ENCODE results near the gene MBTPS1. TPM values are rescaled to one million over a fixed set of nuclear protein-coding genes. Genes with fewer than 3 reads are reported as not detected.
A peak's percentile ranks its signal among the peaks of the same experiment; 100 is the strongest.

The MBTPS1 gene
- polyA plus RNA-seq, 3 donors = 26.4 to 73.8 (median 28.0) TPM

- no peak overlapping the region for H3K27ac ChIP-seq (ENCODE audit: low read depth in 1 of 2, low read length in 2 of 2)
- H2AFZ ChIP-seq (ENCODE audit: insufficient read depth, low read depth, low read length, poor library complexity, severe bottlenecking) = no peak overlapping the region
- H3K79me2 ChIP-seq (ENCODE audit: insufficient read depth, low read length) = no peaks in the 10 kb centered on the region
- Mint-ChIP-seq H3K27me3 (ENCODE audit: low read depth in 3 of 3) (peaks cover 20 to 22% (median 20%) of the 10 kb centered on the region in 3 donors), H3K36me3 (peaks cover 31 to 46% of the 10 kb centered on the region in 2 donors), H3K9me3 (peaks cover 0 to 6% (median 2%) of the 10 kb centered on the region in 7 donors), H3K27ac (peak overlapping the region in 3 of 7 donors; percentile 35 to 77 (median 55)), H3K4me3 (no peak overlapping the region), H3K4me1 (no peaks in the 10 kb centered on the region)
- no peak for TF ChIP-seq CTCF (IDR thresholded peaks at IDR 0.05)
- H3K27me3 ChIP-seq (ENCODE audit: control insufficient read depth in 2 of 2, insufficient read depth in 2 of 2, low read length in 2 of 2) = peaks cover 0 to 23% of the 10 kb centered on the region in 2 donors
- no peak overlapping the region for H3K9ac ChIP-seq (ENCODE audit: insufficient read depth, low read length, poor library complexity, severe bottlenecking)
- no peak overlapping the region for H3K4me2 ChIP-seq (replicated peaks; ENCODE audit: extremely low read depth, low read length, poor library complexity, severe bottlenecking)
- intact Hi-C loops (cut with micrococcal nuclease) = no loop called here
- H3K4me3 ChIP-seq (replicated peaks in 1 of 3; ENCODE audit: low read depth in 2 of 3, low read length in 3 of 3) = no peak overlapping the region
- no peaks in the 10 kb centered on the region for H3K4me1 ChIP-seq (ENCODE audit: control insufficient read depth in 1 of 2, insufficient read depth in 2 of 2, low read length in 2 of 2)
- no peak for DNase-seq
- H4K20me1 ChIP-seq (ENCODE audit: insufficient read depth, low read length) = peaks cover 8% of the 10 kb centered on the region
- no peaks in the 10 kb centered on the region for H3K9me3 ChIP-seq (replicated peaks in 1 of 2; ENCODE audit: control insufficient read depth in 1 of 2, insufficient read depth in 1 of 2, low read length in 2 of 2)
- 95% methylated on average over 7 of the region's 7 CpGs for WGBS (ENCODE audit: insufficient coverage)
- H3K36me3 ChIP-seq (replicated peaks in 1 of 2; ENCODE audit: control insufficient read depth in 1 of 2, insufficient read depth in 2 of 2, low read length in 2 of 2) = peaks cover 26 to 42% of the 10 kb centered on the region in 2 donors
Observed at GRCh38 chr16:84048270-84048669, 68.5 kb downstream of the MBTPS1 start.

- H3K4me3 Mint-ChIP-seq = no peak overlapping the region
- Histone ChIP-seq H2AFZ (ENCODE audit: insufficient read depth, low read depth, low read length, poor library complexity, severe bottlenecking) (no peak overlapping the region), H3K9me3 (replicated peaks in 1 of 2; ENCODE audit: control insufficient read depth in 1 of 2, insufficient read depth in 1 of 2, low read length in 2 of 2) (no peaks in the 10 kb centered on the region), H3K9ac (ENCODE audit: insufficient read depth, low read length, poor library complexity, severe bottlenecking) (no peak overlapping the region), H3K27ac (ENCODE audit: low read depth in 1 of 2, low read length in 2 of 2) (no peak overlapping the region), H4K20me1 (ENCODE audit: insufficient read depth, low read length) (peaks cover 4% of the 10 kb centered on the region), H3K27me3 (ENCODE audit: control insufficient read depth in 2 of 2, insufficient read depth in 2 of 2, low read length in 2 of 2) (peaks cover 0 to 30% of the 10 kb centered on the region in 2 donors), H3K79me2 (ENCODE audit: insufficient read depth, low read length) (no peaks in the 10 kb centered on the region), H3K36me3 (replicated peaks in 1 of 2; ENCODE audit: control insufficient read depth in 1 of 2, insufficient read depth in 2 of 2, low read length in 2 of 2) (peaks cover 20 to 36% of the 10 kb centered on the region in 2 donors), H3K4me1 (ENCODE audit: control insufficient read depth in 1 of 2, insufficient read depth in 2 of 2, low read length in 2 of 2) (no peaks in the 10 kb centered on the region), H3K4me2 (replicated peaks; ENCODE audit: extremely low read depth, low read length, poor library complexity, severe bottlenecking) (no peak overlapping the region), H3K4me3 (replicated peaks in 1 of 3; ENCODE audit: low read depth in 2 of 3, low read length in 3 of 3) (no peak overlapping the region)
- TF ChIP-seq CTCF (IDR thresholded peaks at IDR 0.05) = no peak
- peaks cover 0 to 6% (median 2%) of the 10 kb centered on the region in 7 donors for H3K9me3 Mint-ChIP-seq
- no peak for DNase-seq
- WGBS (ENCODE audit: insufficient coverage) = 100% methylated on average over 3 of the region's 6 CpGs
- no peaks in the 10 kb centered on the region for H3K4me1 Mint-ChIP-seq
- H3K27ac Mint-ChIP-seq = no peak overlapping the region
- intact Hi-C loops (cut with micrococcal nuclease) = no loop called here
- H3K27me3 Mint-ChIP-seq (ENCODE audit: low read depth in 3 of 3) = peaks cover 26 to 29% (median 26%) of the 10 kb centered on the region in 3 donors
- peaks cover 24 to 39% of the 10 kb centered on the region in 2 donors for H3K36me3 Mint-ChIP-seq
Observed at GRCh38 chr16:84047626-84048025, 69.1 kb downstream of the MBTPS1 start.

Data from CD14-positive monocyte (primary cell).